GM20431 (cell line): ENCODE measurements around the gene TRMT2A.

ENCODE experiments used
- in situ Hi-C: fragments of 300-500 bp; cut with MseI, MboI; formaldehyde crosslinking; loops from one replicate; pipeline ENCODE4 v1.15.0; 2020; ENCODE audit warnings: low sequenced_read_pairs; ENCODE audit not compliant: unreplicated experiment

The TRMT2A gene

GRCh38 chr22:20116951-20117632 lies at the start of gene TRMT2A:
Gene TRMT2A (minus strand): TSS chr22:20117226. CDS start chr22:20116906, 320 bp downstream.
- in situ Hi-C loops: no loop called here

- in situ Hi-C loops: no loop called here
Observed at GRCh38 chr22:20166703-20167102, 49.7 kb upstream of the TRMT2A start.

GRCh38 chr22:20165913-20166312 lies 48.9 kb upstream of the TRMT2A start:
- in situ Hi-C loops: no loop called here

GRCh38 chr22:20165421-20165820 lies 48.4 kb upstream of the TRMT2A start:
- in situ Hi-C loops: no loop called here

- in situ Hi-C loops: no loop called here
Observed at GRCh38 chr22:20164863-20165262, 47.8 kb upstream of the TRMT2A start.

GRCh38 chr22:20160041-20160440 lies 43.0 kb upstream of the TRMT2A start:
- in situ Hi-C loops: no loop called here

GRCh38 chr22:20159531-20159930 lies 42.5 kb upstream of the TRMT2A start:
- in situ Hi-C loops: loop anchor here (10.0 kb wide), 1 partner anchor 125 kb away; no protein-coding TSS in a partner anchor

GRCh38 chr22:20159076-20159475 lies 42.0 kb upstream of the TRMT2A start:
- in situ Hi-C loops: loop anchor here (10.0 kb wide), 1 partner anchor 126 kb away; no protein-coding TSS in a partner anchor

- in situ Hi-C loops: loop anchor here (10.0 kb wide), 1 partner anchor 126 kb away; no protein-coding TSS in a partner anchor
Observed at GRCh38 chr22:20158391-20159036, 41.5 kb upstream of the TRMT2A start.

GRCh38 chr22:20157430-20158183 lies 40.6 kb upstream of the TRMT2A start:
- in situ Hi-C loops: loop anchor here (10.0 kb wide), 1 partner anchor 127 kb away; no protein-coding TSS in a partner anchor

GRCh38 chr22:20156611-20157429 lies 39.8 kb upstream of the TRMT2A start:
- in situ Hi-C loops: loop anchor here (10.0 kb wide), 1 partner anchor 128 kb away; no protein-coding TSS in a partner anchor

GRCh38 chr22:20156042-20156389 lies 39.0 kb upstream of the TRMT2A start:
- in situ Hi-C loops: loop anchor here (10.0 kb wide), 1 partner anchor 129 kb away; no protein-coding TSS in a partner anchor

- in situ Hi-C loops: loop anchor here (10.0 kb wide), 1 partner anchor 129 kb away; no protein-coding TSS in a partner anchor
Observed at GRCh38 chr22:20155330-20156041, 38.5 kb upstream of the TRMT2A start.

GRCh38 chr22:20154602-20155187 lies 37.7 kb upstream of the TRMT2A start:
- in situ Hi-C loops: loop anchor here (10.0 kb wide), 1 partner anchor 130 kb away; no protein-coding TSS in a partner anchor

- in situ Hi-C loops: loop anchor here (10.0 kb wide), 1 partner anchor 131 kb away; no protein-coding TSS in a partner anchor
Observed at GRCh38 chr22:20153945-20154344, 36.9 kb upstream of the TRMT2A start.

- in situ Hi-C loops: loop anchor here (10.0 kb wide), 1 partner anchor 132 kb away; no protein-coding TSS in a partner anchor
Observed at GRCh38 chr22:20152464-20152890, 35.5 kb upstream of the TRMT2A start.

- in situ Hi-C loops: loop anchor here (10.0 kb wide), 1 partner anchor 134 kb away; no protein-coding TSS in a partner anchor
Observed at GRCh38 chr22:20151276-20151588, 34.2 kb upstream of the TRMT2A start.
